GM21825 (cell line): Measurements from ENCODE around the gene KLF13.

Experiments used
- ATAC-seq: cut with Tn5 transposase; IDR thresholded peaks from one replicate; pipeline ENCODE4 v1.9.1; 2021; ENCODE audit warnings: mild to moderate bottlenecking, moderate library complexity; ENCODE audit not compliant: unreplicated experiment

Gene KLF13

DNA sequence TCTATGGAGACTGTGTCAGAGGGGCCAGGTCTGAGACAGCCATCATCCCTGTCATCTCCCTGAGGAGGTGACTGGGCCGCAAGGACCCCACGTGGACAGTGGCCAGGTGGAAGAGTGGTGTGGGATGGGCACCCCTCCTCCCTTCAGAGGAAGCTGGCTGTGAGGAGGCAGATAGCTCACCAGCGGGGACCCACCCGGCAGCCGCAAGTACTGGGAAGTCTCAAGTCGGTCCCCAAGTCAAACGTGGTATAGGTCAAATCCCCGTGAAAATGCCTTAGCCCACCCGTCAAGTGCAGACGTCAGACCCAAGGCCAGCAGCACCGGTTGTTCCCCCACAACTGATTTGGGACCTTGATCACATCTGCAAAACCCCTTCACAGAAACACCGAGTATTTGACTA is 12.3 kb upstream of the KLF13 start:
- ATAC-seq, result no peak

DNA sequence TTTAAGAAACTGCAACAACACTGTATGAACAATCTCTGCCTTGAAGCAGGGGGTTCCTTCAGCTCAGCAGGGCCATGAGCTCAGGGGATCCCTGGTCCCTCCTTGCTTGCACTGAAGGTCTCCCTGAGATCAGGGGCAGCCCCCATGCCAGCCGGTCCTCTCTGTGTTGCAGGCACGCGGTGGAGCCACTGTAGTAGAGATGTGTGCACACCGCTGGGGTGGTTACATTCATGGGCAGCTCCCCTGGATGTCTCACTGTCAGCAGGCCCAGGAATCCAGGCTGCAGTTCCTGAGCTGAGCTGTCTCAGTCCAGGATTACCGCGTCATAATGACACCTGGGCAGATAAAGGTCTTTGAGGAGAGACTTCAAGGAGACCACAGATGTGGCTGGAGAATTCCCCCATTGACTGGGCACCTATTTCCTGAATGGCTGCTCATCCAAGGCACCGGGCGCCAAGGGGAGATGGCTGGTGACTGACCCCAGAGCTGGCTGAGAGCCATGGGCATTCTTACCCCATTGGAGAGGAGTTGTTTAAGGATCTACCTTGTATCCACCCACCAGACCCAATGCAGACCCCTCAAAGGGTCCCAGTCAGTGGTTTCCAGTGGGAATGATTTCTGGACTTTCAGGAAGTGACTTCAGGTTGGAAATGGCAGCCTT is 10.4 kb upstream of the KLF13 start:
- ATAC-seq, result no peak

- no peak for ATAC-seq
Measured at GRCh38 chr15:31317017-31317416, 9.6 kb upstream of the KLF13 start.

- no peak for ATAC-seq
Measured at GRCh38 chr15:31317421-31318327, 9.0 kb upstream of the KLF13 start.

GRCh38 chr15:31318429-31318828 is 8.2 kb upstream of the KLF13 start:
- ATAC-seq, result no peak

GRCh38 chr15:31320022-31320421 is 6.6 kb upstream of the KLF13 start:
- ATAC-seq, result no peak

DNA sequence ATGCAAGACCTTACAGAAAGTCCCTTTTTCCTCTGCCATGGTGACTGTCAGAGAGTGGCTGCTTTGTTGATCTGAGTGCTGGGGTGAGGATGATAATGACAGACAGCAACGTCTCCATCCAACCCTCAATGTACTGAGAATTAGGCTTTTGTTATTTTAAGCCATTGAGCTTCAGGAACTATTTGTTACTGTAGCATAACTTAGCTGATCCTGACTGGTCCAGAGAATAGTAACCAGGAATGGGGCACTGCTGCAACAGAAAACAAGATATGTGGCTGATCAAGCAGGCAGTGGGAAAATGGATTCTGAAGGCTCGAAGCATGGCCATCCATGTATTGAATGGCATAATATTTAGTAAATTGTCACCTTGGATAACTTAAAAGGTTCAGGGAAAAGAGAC is 5.2 kb upstream of the KLF13 start:
- ATAC-seq, result no peak

- no peak for ATAC-seq
Measured at GRCh38 chr15:31322504-31322903, 4.1 kb upstream of the KLF13 start.

DNA sequence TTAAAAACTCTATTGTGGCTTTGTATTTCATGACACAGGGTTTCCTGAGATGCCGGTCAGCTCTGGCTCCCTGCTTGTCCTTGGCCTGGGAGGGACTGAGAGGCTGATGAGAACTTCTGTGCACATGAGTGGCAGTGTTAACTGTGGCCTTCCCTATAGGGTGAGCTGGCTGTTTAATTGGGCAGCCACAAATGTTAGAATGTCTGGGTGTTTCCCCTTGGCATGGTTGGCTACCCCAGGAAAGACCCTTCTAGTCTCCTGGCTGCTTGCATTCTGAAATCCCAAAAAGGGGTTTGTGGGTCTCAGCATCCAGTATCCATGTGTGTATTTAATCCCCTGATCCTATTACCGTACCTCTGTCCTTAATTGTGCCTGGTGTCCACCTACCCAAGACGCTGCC is 3.0 kb upstream of the KLF13 start:
- no peak for ATAC-seq

DNA sequence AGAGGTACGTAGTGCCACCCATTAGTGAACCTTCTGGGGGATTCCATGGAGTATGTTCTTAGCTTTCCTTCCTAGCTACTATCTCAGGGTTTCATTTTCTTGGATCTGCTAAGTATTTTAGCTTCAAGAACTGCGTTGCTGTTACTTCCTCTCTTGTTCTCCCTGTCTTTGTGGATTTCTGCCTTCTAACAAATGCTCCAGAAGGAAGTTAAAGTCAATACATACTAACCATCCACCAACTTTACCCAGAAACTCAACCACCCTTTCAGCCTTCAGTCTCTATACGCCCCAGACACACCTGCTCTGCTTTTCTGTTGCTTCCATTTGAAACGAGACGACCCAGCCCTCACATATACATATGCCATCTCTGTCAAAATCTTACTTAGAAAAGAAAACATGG is 2.4 kb upstream of the KLF13 start:
- ATAC-seq, result no peak

GRCh38 chr15:31324806-31325594 is 1.6 kb upstream of the KLF13 start:
- no peak for ATAC-seq

DNA sequence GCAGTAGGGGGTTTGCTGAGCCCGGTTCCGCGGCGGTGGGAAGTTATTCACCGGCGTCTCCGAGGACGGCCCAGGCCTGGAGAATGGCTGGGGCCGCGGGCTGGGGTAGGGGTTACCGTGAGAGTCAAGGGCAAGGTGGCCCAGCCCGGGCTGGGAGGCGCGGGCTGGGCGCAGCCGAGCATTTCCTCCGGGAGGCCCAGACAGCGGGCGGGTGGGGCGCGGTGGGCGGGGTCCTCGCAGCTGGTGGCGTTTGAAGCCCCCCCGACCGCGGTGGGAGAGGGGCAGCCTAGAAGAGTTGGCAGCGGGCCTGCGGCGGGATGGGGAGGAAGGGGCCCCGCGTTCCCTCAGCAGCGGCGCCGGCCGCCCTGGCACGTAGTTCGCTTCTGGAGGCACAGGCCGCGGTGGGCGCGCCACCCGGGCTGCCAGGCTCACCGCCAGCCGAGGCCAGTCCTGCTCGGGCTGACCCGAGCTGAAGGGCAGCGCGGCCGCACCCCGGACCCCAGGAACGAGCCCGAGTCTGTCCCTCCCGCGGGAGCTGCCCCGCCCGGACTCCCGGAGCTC is 960 bp upstream of the KLF13 start:
- peak; percentile 0 for ATAC-seq

- ATAC-seq, result peak; percentile 21
Measured at GRCh38 chr15:31326875-31327668, 437 bp downstream of the KLF13 start.

GRCh38 chr15:31327669-31328427 is 1.2 kb downstream of the KLF13 start:
- no peak for ATAC-seq

GRCh38 chr15:31328428-31328968 is 1.9 kb downstream of the KLF13 start:
- ATAC-seq, result no peak

DNA sequence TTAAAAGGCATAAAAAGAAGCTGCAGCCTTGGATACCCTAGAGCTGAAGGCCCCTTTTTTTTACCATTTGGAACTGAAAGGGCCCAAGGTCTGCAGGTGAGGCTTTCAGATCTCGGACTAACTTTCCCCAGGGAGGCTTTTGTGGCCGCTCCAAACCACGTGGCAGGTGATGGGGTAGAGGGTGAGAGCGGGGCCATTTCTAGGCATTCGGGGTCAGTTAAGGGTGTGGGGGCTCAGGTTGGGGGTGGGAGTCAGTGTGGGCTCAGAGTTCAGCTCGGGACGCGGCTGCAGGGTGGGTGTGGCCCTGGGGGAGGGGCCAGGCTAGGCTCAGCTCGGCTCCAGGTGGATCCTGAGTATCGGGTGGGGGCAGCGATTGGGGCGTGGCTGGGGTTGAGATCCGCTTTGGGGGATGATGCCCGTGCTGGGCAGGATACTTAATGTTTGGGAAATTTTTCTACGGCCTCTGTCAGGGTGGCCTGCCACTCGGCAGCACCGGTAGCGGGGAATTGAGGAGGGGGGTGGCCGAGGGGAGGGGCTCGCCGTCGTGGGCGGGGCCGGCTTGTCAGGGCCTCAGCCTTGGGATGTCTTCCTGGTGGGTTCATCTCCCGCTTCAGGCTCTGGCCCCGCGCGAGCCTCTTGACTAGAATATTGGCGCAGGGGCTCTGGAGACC is 2.5 kb downstream of the KLF13 start:
- no peak for ATAC-seq

GRCh38 chr15:31329640-31330010 is 3.0 kb downstream of the KLF13 start:
- no peak for ATAC-seq

- ATAC-seq, result no peak
Measured at GRCh38 chr15:31330111-31330785, 3.6 kb downstream of the KLF13 start.
